HEK293T (cell line): ENCODE measurements around the gene MINDY2.

Source experiments
- CTCF ChIA-PET: fragments of 350-600 bp; formaldehyde crosslinking; extraction: SDS; loops from one replicate; lab custom pipeline; 2021; ENCODE audit warnings: antibody characterized with exemption, inconsistent platforms; lab: Yijun Ruan, JAX
- POLR2A ChIA-PET: fragments of 350-600 bp; formaldehyde crosslinking; extraction: SDS; loops from one replicate; lab custom pipeline; 2020; ENCODE audit warnings: antibody characterized with exemption, inconsistent platforms; lab: Yijun Ruan, JAX
- DNase-seq: peaks from one replicate; pipeline ENCODE4 v3.0.0; 2012; ENCODE audit warnings: mixed read lengths; ENCODE audit errors: extremely low spot score
- ARNT ChIP-seq: fragments of 450-650 bp; IDR thresholded peaks from 2 replicates; pipeline ENCODE4 v1.6.1; 2017; ENCODE audit warnings: mild to moderate bottlenecking
- BHLHE40 ChIP-seq: fragments of 450-650 bp; IDR thresholded peaks from 2 replicates; pipeline ENCODE4 v1.6.1; 2016; ENCODE audit warnings: mild to moderate bottlenecking, moderate library complexity, borderline replicate concordance
- CTBP1 ChIP-seq: fragments of 450-650 bp; IDR thresholded peaks from 2 replicates; pipeline ENCODE4 v1.6.1; 2016; ENCODE audit warnings: borderline replicate concordance
- ELF4 ChIP-seq: fragments of 450-650 bp; IDR thresholded peaks from 2 replicates; pipeline ENCODE4 v1.6.1; 2017; ENCODE audit warnings: antibody characterized with exemption
- FOXA1 ChIP-seq: fragments of 450-650 bp; IDR thresholded peaks from 2 replicates; pipeline ENCODE4 v1.6.1; 2016; ENCODE audit warnings: mild to moderate bottlenecking
- FOXK2 ChIP-seq: fragments of 450-650 bp; IDR thresholded peaks from 2 replicates; pipeline ENCODE4 v1.6.1; 2016; ENCODE audit warnings: mild to moderate bottlenecking
- FOXM1 ChIP-seq: fragments of 450-650 bp; IDR thresholded peaks from 2 replicates; pipeline ENCODE4 v1.6.1; 2017; ENCODE audit warnings: mild to moderate bottlenecking, borderline replicate concordance
- HDGF ChIP-seq: fragments of 450-650 bp; IDR thresholded peaks from 2 replicates; pipeline ENCODE4 v1.6.1; 2017; ENCODE audit warnings: antibody characterized with exemption, borderline replicate concordance
- L3MBTL2 ChIP-seq: fragments of 450-650 bp; conservative IDR thresholded peaks from 2 replicates; pipeline ENCODE4 v1.6.1; 2016; ENCODE audit warnings: mild to moderate bottlenecking
- LEF1 ChIP-seq: fragments of 450-650 bp; IDR thresholded peaks from 2 replicates; pipeline ENCODE4 v1.6.1; 2017; ENCODE audit warnings: mild to moderate bottlenecking, borderline replicate concordance
- NFRKB ChIP-seq: fragments of 450-650 bp; IDR thresholded peaks from 2 replicates; pipeline ENCODE4 v1.6.1; 2016; ENCODE audit warnings: mild to moderate bottlenecking, moderate library complexity
- PKNOX1 ChIP-seq: fragments of 450-650 bp; IDR thresholded peaks from 2 replicates; pipeline ENCODE4 v1.6.1; 2016
- SP1 ChIP-seq: fragments of 450-650 bp; IDR thresholded peaks from 2 replicates; pipeline ENCODE4 v1.6.1; 2017
- SUZ12 ChIP-seq: fragments of 450-650 bp; IDR thresholded peaks from 2 replicates; pipeline ENCODE4 v1.6.1; 2016; ENCODE audit warnings: mild to moderate bottlenecking
- TARDBP ChIP-seq: fragments of 450-650 bp; IDR thresholded peaks from 2 replicates; pipeline ENCODE4 v1.6.1; 2016
- ZNF384 ChIP-seq: fragments of 450-650 bp; IDR thresholded peaks from 2 replicates; pipeline ENCODE4 v1.6.1; 2016

Gene MINDY2

GRCh38 chr15:58742022-58742813 lies 28.9 kb upstream of the MINDY2 start:
- no peak for TF ChIP-seq ZNF384
- POLR2A ChIA-PET = interaction anchor here (1.0 kb wide), 1 partner anchor 29 kb away, joined by 3 read pairs; the partner anchor contains the start of gene MINDY2
- CTCF ChIA-PET = no interaction called here
- no peak for DNase-seq

GRCh38 chr15:58742819-58743502 lies 28.1 kb upstream of the MINDY2 start:
- CTCF ChIA-PET = no interaction called here
- no peak for TF ChIP-seq HDGF
- TF ChIP-seq ELF4 = no peak
- no peak for TF ChIP-seq ARNT
- TF ChIP-seq NFRKB = no peak
- no peak for TF ChIP-seq FOXK2
- no peak for TF ChIP-seq BHLHE40
- TF ChIP-seq SP1 = no peak
- TF ChIP-seq ZNF384 = no peak
- POLR2A ChIA-PET = interaction anchor here (1.0 kb wide), 1 partner anchor 28 kb away, joined by 3 read pairs; the partner anchor contains the start of gene MINDY2
- DNase-seq = no peak

GRCh38 chr15:58746174-58746573 lies 24.9 kb upstream of the MINDY2 start:
- POLR2A ChIA-PET = interaction anchor here (1.2 kb wide), 1 partner anchor 25 kb away, joined by 3 read pairs; the partner anchor contains the start of gene MINDY2
- no peak for DNase-seq
- no peak for TF ChIP-seq FOXK2
- TF ChIP-seq ELF4 = no peak
- TF ChIP-seq L3MBTL2 = no peak
- CTCF ChIA-PET = interaction anchor here (0.6 kb wide), 1 partner anchor 14 kb away, joined by 3 read pairs; no protein-coding TSS in a partner anchor

- no peak for DNase-seq
- TF ChIP-seq ZNF384 = no peak
- POLR2A ChIA-PET = no interaction called here
- CTCF ChIA-PET = no interaction called here
Observed at GRCh38 chr15:58748040-58748851, 22.9 kb upstream of the MINDY2 start.

- peak; percentile 25 for DNase-seq
- ChIA-PET POLR2A (interaction anchor here (1.1 to 3.7 kb wide), 3 partner anchors 11 to 105 kb away, joined by 3 to 48 read pairs (median 7); partner anchors contain the start of gene MINDY2), CTCF (no interaction called here)
- TF ChIP-seq ZNF384 (no peak), FOXM1 (no peak), FOXK2 (no peak), HDGF (no peak), CTBP1 (no peak), LEF1 (peak; percentile 18; the same call in 1 of the 2 replicates), TARDBP (no peak), ELF4 (no peak)
Observed at GRCh38 chr15:58748852-58749531, 22.1 kb upstream of the MINDY2 start.

GRCh38 chr15:58749532-58750337 lies 21.4 kb upstream of the MINDY2 start, which contains the start of gene ADAM10:
ADAM10 (minus strand) TSS chr15:58749707; CDS start chr15:58749534, 173 bp downstream.
- CTCF ChIA-PET = interaction anchor here (1.2 kb wide), 1 partner anchor 21 kb away, joined by 6 read pairs; the partner anchor contains the start of gene MINDY2
- TF ChIP-seq L3MBTL2 (0 out of 2 replicates have a peak, but pooled peaks have one; percentile 11), ZNF384 (no peak)
- POLR2A ChIA-PET = interaction anchor here (0.8 to 3.7 kb wide), 7 partner anchors 12 to 908 kb away, joined by 3 to 48 read pairs (median 4); partner anchors contain the start of genes GTF2A2 and MINDY2
- peak; percentile 94 for DNase-seq

- no peak for DNase-seq
- CTCF ChIA-PET = no interaction called here
- TF ChIP-seq FOXM1 (no peak), L3MBTL2 (no peak), LEF1 (no peak), ZNF384 (no peak), ARNT (no peak), CTBP1 (no peak), FOXA1 (no peak), HDGF (no peak), ELF4 (no peak), SP1 (no peak), SUZ12 (no peak), PKNOX1 (no peak), NFRKB (no peak), BHLHE40 (no peak), TARDBP (no peak), FOXK2 (no peak)
- POLR2A ChIA-PET = interaction anchor here (3.7 kb wide), 1 partner anchor 18 kb away, joined by 48 read pairs; the partner anchor contains the start of gene MINDY2
Observed at GRCh38 chr15:58752716-58753115, 18.4 kb upstream of the MINDY2 start.
